ENCODE measurements around the gene LDAH. TPM values are rescaled to one million over a fixed set of nuclear protein-coding genes. Genes with fewer than 3 reads are reported as not detected.

The LDAH gene
- total RNA-seq, 2 experiments from 2014 or later: 28.7 to 37.0 TPM

DNA sequence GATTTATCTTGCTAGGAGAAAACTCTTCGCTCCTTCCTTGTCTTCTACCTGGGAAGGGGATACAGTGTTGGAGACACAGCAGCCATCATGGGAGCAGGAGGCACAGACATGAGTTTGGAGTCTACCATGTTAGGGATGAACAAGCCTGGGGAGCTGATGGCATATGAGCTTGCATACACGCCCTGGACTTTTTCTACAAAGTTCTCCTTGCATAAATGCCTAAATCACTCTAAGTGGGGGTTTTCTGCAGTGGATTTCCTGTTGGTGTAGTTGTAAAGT, 168.4 kb downstream of the LDAH start:
- POLR2A ChIA-PET: no interaction called here

DNA sequence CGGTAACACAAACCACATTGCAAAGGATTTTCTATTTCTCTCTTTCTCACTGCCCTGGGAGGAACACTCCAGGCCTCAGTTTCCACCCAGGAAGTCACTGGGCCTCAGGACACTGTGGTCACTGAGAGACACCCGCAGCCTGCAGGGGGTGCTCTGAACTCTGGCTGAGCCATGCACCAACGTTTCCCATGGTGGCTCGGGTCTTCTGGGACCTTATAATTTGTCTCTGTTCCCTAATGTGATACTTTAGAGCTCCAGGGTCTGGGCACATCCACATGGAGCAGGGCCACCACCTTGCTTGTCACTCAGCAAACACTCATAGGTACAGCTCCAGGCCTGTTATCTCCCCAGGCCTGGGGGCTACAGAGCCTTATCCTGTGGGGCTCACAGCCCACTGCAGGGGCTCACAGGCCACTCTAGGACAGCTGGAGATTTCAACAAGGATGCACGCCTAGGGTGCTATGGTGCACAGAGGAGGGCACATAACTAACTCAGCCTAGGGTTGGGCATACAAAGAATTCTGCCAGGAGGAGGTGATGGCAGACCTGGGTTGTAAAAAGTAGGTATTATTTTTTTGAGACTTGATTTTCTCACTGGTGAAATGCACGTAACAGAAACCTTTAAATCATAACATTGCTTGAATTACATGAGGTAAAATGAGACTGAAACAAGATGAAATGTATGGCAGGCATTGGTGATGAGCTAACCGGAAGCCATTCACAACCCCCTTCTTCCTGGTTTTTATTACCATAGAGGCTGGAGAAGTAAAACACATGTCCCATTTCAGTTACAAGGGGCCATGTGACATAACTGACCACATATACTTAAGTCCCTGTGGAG, 169.0 kb downstream of the LDAH start:
- Mint-ChIP-seq H3K27me3 (peaks cover 18% of the 10 kb centered on the region), H3K4me3 (no peak overlapping the region), H3K36me3 (ENCODE audit: low read depth) (no peaks in the 10 kb centered on the region), H3K27ac (no peak overlapping the region), H3K9me3 (no peaks in the 10 kb centered on the region), H3K4me1 (peaks cover 23% of the 10 kb centered on the region)
- CTCF ChIA-PET: interaction anchor here (0.6 to 1.5 kb wide), 2 partner anchors 140 to 243 kb away, joined by 3 read pairs; no protein-coding TSS in a partner anchor
- no peak for DNase-seq
- POLR2A ChIA-PET: no interaction called here

More for the DNA sequence above, 168.4 kb downstream of the LDAH start:
- Mint-ChIP-seq H3K4me1 (peaks cover 19% of the 10 kb centered on the region), H3K27me3 (peaks cover 20% of the 10 kb centered on the region), H3K27ac (no peak overlapping the region), H3K36me3 (ENCODE audit: low read depth) (no peaks in the 10 kb centered on the region), H3K4me3 (no peak overlapping the region), H3K9me3 (no peaks in the 10 kb centered on the region)
- CTCF ChIA-PET: interaction anchor here (0.6 to 1.5 kb wide), 2 partner anchors 141 to 243 kb away, joined by 3 read pairs; no protein-coding TSS in a partner anchor
- DNase-seq: no peak

DNA sequence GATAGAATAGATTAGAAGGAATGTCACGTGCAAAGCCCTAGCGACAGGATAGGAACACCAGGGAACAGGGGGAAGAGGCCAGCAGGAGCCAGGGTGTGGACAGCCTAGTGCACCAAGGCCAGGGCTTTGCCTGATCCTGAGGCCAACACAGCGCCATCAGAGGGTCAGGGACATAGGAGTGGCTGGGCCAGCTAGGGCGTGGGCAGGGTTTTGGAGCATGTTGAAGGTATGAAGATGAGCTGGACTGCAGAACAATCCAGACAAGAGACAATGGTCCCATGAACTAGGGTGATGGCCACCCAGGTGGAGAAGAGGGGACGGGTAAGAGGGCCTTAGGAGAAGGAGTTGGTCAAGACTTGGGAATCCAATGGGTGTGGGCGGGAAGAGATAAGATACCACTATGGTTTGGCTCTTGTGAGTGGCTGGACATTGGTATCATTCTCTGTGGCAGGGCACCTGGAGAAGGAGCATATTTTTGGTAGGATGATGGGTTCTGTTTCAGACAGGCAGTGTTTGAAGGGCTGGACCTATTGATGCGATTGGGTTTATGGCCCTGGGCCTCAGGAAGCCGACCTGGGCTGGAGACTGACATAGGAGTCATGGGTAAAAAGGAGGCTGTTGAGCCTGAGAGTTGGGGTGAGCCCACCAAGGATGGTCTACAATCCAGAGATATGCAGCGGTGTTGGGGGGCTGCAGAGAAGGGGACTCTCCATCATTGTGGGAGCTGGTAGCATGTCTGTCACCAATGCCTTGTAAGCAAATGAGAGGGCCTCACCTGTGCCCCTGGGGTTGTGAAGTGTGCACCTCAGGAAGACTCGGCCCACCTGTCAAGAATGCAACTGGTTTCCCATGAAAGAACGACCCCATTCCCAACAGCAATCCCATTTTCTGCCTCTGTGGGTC, 170.0 kb downstream of the LDAH start:
- Mint-ChIP-seq H3K9me3 (no peaks in the 10 kb centered on the region), H3K27me3 (peaks cover 15% of the 10 kb centered on the region), H3K36me3 (ENCODE audit: low read depth) (no peaks in the 10 kb centered on the region), H3K27ac (peak overlapping the region; percentile 95), H3K4me1 (peaks cover 30% of the 10 kb centered on the region), H3K4me3 (no peak overlapping the region)
- CTCF ChIA-PET: interaction anchor here (0.9 to 3.0 kb wide), 6 partner anchors 8 to 242 kb away, joined by 3 to 36 read pairs (median 12); no protein-coding TSS in a partner anchor
- no peak for DNase-seq
- POLR2A ChIA-PET: no interaction called here

DNA sequence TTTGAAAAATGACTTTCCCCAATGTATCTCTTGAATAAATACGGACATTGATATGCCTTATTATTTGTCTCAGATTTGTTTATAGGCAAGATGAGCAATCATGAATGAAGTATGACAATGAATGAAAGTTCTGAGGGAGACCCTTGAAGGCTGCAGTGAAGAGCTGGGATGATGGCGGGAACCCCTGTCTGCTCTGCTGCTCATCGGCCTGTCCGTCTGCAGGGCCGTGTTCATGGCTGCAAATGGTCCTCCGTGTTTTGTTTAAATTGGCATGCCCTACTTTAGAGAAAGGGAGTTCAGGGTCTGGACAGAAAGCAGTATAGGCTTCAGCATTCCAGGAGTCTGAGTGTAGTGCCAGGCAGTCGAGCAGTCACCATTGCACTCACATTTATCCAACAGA, 170.8 kb downstream of the LDAH start:
- Mint-ChIP-seq H3K9me3 (no peaks in the 10 kb centered on the region), H3K36me3 (ENCODE audit: low read depth) (no peaks in the 10 kb centered on the region), H3K4me3 (no peak overlapping the region), H3K4me1 (peaks cover 30% of the 10 kb centered on the region), H3K27me3 (peaks cover 11% of the 10 kb centered on the region), H3K27ac (peak overlapping the region; percentile 95)
- CTCF ChIA-PET: interaction anchor here (0.9 to 4.2 kb wide), 13 partner anchors 9 to 326 kb away, joined by 3 to 36 read pairs (median 6); partner anchors contain the start of gene RHOB
- DNase-seq: no peak
- POLR2A ChIA-PET: no interaction called here

DNA sequence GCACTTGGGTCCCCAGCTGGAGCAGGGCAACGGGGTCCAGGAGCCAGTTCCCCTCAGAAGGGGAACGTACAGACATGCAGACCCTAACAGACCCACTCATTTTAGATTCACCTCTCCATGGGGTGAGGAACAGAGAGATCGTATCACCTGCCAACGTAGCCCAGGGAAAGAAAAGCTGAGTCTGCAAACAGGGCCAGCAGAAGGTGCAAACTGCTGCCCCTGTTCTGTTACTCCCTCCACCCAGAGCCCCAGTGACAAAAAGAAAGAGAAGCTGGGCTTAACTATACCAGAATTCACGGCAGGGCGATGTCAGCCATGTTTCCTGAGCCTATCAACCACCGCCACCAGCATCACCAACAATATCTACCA, 171.2 kb downstream of the LDAH start:
- peak overlapping the region; percentile 95 for H3K27ac Mint-ChIP-seq

DNA sequence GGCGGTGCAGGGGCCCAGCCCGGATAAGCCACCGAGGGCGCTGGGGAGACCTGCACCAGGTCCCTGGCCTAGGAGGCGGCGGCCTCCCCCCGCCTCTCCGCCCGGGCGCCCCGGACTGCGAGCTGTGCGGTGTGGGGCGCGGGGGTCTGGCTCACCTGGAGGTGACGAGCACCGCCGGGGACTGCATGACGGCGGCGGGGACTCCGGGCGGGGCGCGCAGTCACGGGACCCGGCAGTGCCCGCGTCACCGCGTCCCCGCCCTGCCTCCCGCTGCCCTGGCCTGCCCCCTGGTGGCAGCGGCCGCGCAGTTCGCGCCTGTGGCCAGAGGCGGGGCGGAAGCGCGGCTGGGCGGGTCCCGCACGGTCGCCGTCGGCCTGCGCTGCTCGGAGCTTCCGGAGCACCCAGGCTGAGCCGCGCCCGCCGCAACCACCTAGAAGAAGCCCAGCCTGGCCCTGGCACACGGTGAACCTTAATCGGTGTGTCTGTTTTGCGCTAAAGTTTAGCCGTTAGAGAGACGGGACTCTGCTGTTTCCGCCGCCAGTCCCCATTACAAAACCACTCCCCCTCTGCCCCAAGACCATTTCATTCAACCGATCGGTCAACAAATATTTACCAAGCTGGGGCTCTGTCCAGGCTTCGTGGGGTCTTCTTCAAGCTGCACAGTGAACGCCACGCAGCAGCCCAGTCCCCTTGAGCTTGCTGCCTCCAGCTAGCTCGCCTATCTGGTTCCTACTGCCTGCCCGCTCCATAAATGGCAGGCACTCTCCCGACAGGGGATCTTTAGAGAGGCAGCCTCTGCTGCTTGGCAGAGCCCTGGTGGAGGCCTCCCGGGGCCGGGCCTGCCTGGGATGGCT, 171.8 kb downstream of the LDAH start, which contains the start of gene HS1BP3:
Gene HS1BP3 (minus strand): TSS at position 222 of the 854 bp plus-strand sequence. CDS start 35 bp downstream, at position 187.
- Mint-ChIP-seq H3K4me3 (peak within 1 kb of the TSS; percentile 88), H3K36me3 (ENCODE audit: low read depth) (no peaks in the 10 kb centered on the region), H3K27ac (peak within 1 kb of the TSS; percentile 95), H3K9me3 (no peaks in the 10 kb centered on the region), H3K27me3 (peaks cover 6% of the 10 kb centered on the region), H3K4me1 (peaks cover 30% of the 10 kb centered on the region)
- ChIA-PET CTCF (interaction anchor here (0.6 to 4.2 kb wide), 46 partner anchors 8 to 762 kb away, joined by 3 to 36 read pairs (median 4); partner anchors contain the start of gene RHOB), POLR2A (interaction anchor here (1.2 kb wide), 1 partner anchor 15 kb away, joined by 5 read pairs; no protein-coding TSS in a partner anchor)
- DNase-seq: peak; percentile 85

More for the DNA sequence above, 171.2 kb downstream of the LDAH start:
- Mint-ChIP-seq H3K27me3 (peaks cover 8% of the 10 kb centered on the region), H3K36me3 (ENCODE audit: low read depth) (no peaks in the 10 kb centered on the region), H3K9me3 (no peaks in the 10 kb centered on the region), H3K4me3 (peak overlapping the region; percentile 88), H3K4me1 (peaks cover 30% of the 10 kb centered on the region)
- no peak for DNase-seq
- CTCF ChIA-PET: interaction anchor here (0.6 to 4.2 kb wide), 38 partner anchors 9 to 763 kb away, joined by 3 to 36 read pairs (median 4); partner anchors contain the start of gene RHOB
- POLR2A ChIA-PET: interaction anchor here (1.2 kb wide), 1 partner anchor 14 kb away, joined by 5 read pairs; no protein-coding TSS in a partner anchor

DNA sequence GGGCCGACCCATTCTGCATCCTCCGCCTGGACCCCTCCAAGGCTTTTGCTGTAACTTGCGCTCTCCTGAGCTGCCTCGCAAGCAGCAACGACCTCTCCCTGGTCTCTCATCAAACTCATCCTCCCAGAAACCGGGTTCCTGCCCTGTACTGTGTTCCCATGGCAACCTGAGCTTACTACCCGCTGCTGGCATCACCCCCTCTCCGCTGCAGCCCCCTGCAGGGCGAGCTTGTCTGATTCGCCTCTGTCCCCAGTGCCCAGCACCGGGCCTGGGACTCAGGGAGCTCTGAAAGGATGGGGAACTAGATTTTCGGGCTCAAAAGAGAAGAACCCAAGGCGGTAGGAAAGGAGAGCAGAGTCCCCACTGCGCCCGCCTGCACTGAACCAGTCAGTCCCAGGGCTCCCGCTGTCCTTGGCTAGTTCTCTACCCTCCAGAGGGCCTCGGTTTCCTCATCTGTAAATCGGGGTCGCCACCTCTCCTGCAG, 172.5 kb downstream of the LDAH start:
- H3K36me3 Mint-ChIP-seq (ENCODE audit: low read depth): no peaks in the 10 kb centered on the region
- peak overlapping the region; percentile 88 for H3K4me3 Mint-ChIP-seq
- POLR2A ChIA-PET: interaction anchor here (1.2 kb wide), 1 partner anchor 16 kb away, joined by 5 read pairs; no protein-coding TSS in a partner anchor
- CTCF ChIA-PET: interaction anchor here (0.5 to 4.2 kb wide), 30 partner anchors 8 to 412 kb away, joined by 3 to 36 read pairs (median 4); partner anchors contain the start of gene RHOB
- peaks cover 3% of the 10 kb centered on the region for H3K27me3 Mint-ChIP-seq
- peaks cover 30% of the 10 kb centered on the region for H3K4me1 Mint-ChIP-seq
- H3K27ac Mint-ChIP-seq: peak overlapping the region; percentile 86
- no peaks in the 10 kb centered on the region for H3K9me3 Mint-ChIP-seq
- DNase-seq: peak; percentile 43

DNA sequence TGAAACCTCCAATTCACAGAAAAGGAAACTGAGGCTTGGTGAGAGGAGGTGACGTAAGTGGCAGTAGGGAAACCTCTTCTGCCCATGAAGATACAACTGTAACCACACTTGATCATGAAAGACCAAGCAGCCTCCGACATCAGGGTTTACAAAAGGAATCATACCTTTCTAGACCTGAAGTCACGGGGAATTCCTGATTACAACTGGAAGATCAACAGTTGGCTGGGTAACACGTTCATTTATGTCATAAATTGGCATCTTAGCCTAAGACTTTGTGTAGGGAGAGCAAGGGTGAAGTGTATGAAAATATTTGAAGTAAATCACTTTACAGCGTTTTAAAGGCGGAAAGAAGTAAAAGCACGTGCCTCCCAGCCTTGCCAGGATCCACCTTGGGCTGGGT, 172.9 kb downstream of the LDAH start:
- no peak for DNase-seq
- ChIA-PET POLR2A (no interaction called here), CTCF (interaction anchor here (0.5 to 4.2 kb wide), 21 partner anchors 7 to 411 kb away, joined by 3 to 36 read pairs (median 5); partner anchors contain the start of gene RHOB)
- Mint-ChIP-seq H3K4me3 (peak overlapping the region; percentile 88), H3K4me1 (peaks cover 30% of the 10 kb centered on the region), H3K27ac (peak overlapping the region; percentile 86), H3K27me3 (peaks cover 3% of the 10 kb centered on the region), H3K36me3 (ENCODE audit: low read depth) (no peaks in the 10 kb centered on the region), H3K9me3 (no peaks in the 10 kb centered on the region)

DNA sequence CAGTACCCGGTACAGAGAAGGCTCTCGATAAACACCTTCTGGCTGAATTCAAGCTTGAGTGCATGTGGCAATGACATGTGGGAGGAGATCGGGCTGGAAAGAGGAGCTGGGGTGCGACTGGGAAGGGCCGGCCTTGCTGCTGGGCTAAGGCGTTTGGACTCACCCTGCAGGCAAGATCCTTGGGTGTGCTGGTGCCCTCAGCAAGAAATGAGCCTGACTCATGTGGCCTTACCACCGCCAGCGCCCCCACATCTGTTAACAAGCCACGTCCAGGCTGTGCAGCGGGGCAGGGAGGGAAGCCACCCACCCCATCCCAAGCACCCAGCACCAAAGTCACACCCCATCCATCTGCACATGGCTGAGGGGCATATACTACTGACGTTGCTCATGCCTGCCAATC, 173.3 kb downstream of the LDAH start:
- no peak for DNase-seq
- CTCF ChIA-PET: interaction anchor here (1.1 to 4.2 kb wide), 4 partner anchors 10 to 314 kb away, joined by 3 to 21 read pairs (median 11); partner anchors contain the start of gene RHOB
- peaks cover 30% of the 10 kb centered on the region for H3K4me1 Mint-ChIP-seq
- POLR2A ChIA-PET: no interaction called here
- H3K4me3 Mint-ChIP-seq: peak overlapping the region; percentile 88
- no peaks in the 10 kb centered on the region for H3K9me3 Mint-ChIP-seq
- peak overlapping the region; percentile 86 for H3K27ac Mint-ChIP-seq
- peaks cover 2% of the 10 kb centered on the region for H3K27me3 Mint-ChIP-seq
- no peaks in the 10 kb centered on the region for H3K36me3 Mint-ChIP-seq (ENCODE audit: low read depth)

DNA sequence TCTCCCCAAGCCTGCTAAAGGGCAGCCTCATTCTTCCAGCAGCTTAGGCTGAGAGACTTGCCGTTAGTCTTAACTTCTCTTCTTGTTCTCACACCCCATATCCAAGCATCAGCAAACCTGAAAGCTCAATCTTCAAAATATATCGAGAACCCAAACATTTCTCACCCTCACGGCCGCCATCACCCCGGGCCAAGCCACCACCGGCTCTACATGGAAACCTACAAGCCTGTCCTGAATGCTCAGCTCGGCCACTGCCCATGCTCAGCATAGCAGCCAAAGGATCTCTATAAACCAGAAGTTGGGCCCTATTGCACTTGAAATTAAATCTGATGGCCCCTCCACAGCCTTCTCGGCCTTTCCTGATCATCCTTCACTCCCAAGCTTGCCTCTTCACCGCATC, 174.1 kb downstream of the LDAH start:
- Mint-ChIP-seq H3K4me3 (no peak overlapping the region), H3K4me1 (peaks cover 30% of the 10 kb centered on the region), H3K27ac (peak overlapping the region; percentile 3), H3K36me3 (ENCODE audit: low read depth) (no peaks in the 10 kb centered on the region), H3K9me3 (no peaks in the 10 kb centered on the region), H3K27me3 (no peaks in the 10 kb centered on the region)
- ChIA-PET POLR2A (no interaction called here), CTCF (interaction anchor here (0.9 to 4.2 kb wide), 5 partner anchors 9 to 314 kb away, joined by 3 to 21 read pairs (median 9); partner anchors contain the start of gene RHOB)
- DNase-seq: no peak

DNA sequence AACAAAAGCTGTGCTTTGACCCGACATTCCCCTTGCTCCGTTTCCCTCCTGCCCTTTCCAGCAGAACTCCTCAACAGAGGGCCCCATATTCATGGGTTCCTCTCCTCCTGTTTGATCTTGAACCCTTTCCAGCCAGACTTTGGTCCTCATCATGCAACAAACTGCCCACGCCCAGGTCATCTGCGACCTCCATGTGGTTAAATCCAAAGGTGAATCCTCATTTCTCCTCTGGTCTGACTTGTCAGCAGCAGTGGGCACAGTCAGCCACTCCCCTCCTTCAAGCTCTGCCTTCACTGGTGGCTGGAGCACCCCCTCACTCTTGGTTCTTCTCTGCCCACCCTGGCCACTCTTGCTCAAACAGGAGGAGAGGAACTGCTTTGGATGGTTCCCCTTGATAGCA, 174.7 kb downstream of the LDAH start:
- no peaks in the 10 kb centered on the region for H3K27me3 Mint-ChIP-seq
- ChIA-PET CTCF (interaction anchor here (0.9 to 4.2 kb wide), 2 partner anchors 9 to 13 kb away, joined by 3 to 13 read pairs; no protein-coding TSS in a partner anchor), POLR2A (no interaction called here)
- no peaks in the 10 kb centered on the region for H3K9me3 Mint-ChIP-seq
- H3K4me3 Mint-ChIP-seq: no peak overlapping the region
- H3K4me1 Mint-ChIP-seq: peaks cover 30% of the 10 kb centered on the region
- H3K27ac Mint-ChIP-seq: no peak overlapping the region
- no peak for DNase-seq
- no peaks in the 10 kb centered on the region for H3K36me3 Mint-ChIP-seq (ENCODE audit: low read depth)
